22Rv1 (cell line): ENCODE measurements around the gene RPTOR.
"Not testable (repeated sequence)": the region's sequence is repeated elsewhere in the genome, so short reads cannot be mapped to it uniquely, and the experiment has no call there.

ENCODE experiments used
- H3K27ac ChIP-seq: fragments of 450-650 bp; 2 replicates; pipeline ENCODE4 v1.5.1; 2017
- CTCF ChIP-seq: fragments of 450-650 bp; IDR thresholded peaks from 2 replicates; pipeline ENCODE4 v1.5.1; 2017; ENCODE audit warnings: mild to moderate bottlenecking
- ZFX ChIP-seq: fragments of 450-650 bp; IDR thresholded peaks from 2 replicates; pipeline ENCODE4 v1.6.1; 2017; ENCODE audit warnings: antibody characterized with exemption, borderline replicate concordance

RPTOR gene

GRCh38 chr17:80793851-80794267 is 249.2 kb downstream of the RPTOR start:
- TF ChIP-seq CTCF, result no peak
- no peak for TF ChIP-seq ZFX
- H3K27ac ChIP-seq, result no peak overlapping the region

GRCh38 chr17:80794281-80795089 is 249.8 kb downstream of the RPTOR start:
- H3K27ac ChIP-seq, result no peak overlapping the region
- no peak for TF ChIP-seq ZFX
- TF ChIP-seq CTCF, result no peak

DNA sequence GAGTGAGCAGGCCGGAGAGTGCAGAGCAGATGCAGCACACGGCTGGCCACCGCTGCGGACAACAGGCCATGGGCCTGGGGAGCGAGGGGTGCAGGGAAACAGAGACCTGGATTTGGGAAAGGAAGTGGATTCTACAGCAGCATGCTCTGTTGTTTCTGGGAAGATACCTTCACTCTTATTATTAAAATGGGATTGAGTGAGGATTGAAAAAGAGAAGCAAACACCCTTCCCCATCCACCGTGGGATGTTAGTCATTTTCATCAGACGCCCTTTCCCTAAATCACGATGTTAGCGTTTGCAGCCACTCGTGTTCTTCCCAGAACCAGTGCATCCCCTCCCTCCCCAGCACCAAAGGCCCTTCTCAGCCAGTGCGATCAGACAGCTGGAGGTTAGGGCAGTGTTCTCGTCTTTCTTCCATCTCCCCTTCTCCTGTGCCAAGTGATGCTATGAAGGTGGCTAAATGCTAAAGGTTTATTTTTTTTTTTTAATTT is 250.5 kb downstream of the RPTOR start:
- no peak for TF ChIP-seq CTCF
- no peak for TF ChIP-seq ZFX
- H3K27ac ChIP-seq, result no peak overlapping the region

DNA sequence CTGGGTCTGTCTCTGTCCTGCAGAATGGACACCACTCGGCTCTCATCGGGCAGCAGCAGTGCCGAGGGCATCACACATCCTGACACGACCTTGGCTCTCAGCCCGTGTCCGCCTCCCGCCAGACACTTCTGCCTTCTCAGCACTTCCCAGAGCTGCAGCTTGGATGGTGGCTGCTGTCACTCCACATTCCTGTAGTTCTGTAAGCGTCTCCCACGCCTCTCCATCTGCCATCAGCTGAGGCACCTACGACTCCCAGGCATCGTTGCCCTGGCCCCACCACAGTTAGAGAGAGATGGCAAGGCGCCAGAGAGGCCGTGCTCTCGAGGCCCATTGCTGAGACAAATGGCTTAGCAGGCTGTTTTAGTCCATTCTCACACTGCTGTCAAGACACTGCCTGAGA is 251.1 kb downstream of the RPTOR start:
- no peak for TF ChIP-seq CTCF
- no peak for TF ChIP-seq ZFX
- H3K27ac ChIP-seq, result no peak overlapping the region

- H3K27ac ChIP-seq, result no peak overlapping the region
These were observed 251.8 kb downstream of the RPTOR start for GRCh38 chr17:80796430-80796861.

DNA sequence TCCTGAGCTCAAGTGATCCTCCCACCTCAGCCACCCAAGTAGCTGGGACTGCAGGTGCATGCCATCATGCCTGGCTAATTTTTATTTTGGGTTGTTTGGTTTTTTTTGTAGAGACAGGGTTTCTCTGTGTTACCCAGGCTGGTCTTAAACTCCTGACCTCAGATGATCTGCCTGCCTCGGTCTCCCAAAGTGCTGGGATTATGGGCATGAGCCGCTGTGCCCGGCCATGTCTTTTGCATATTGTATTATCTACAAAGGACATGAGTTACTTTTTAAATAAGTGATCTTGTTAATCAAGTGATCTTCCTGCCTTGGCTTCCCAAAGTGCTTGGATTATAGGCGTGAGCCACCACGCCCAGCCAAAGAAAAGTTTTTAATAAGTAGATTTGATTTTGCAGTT is 252.6 kb downstream of the RPTOR start:
- not testable (repeated sequence) for H3K27ac ChIP-seq

More at GRCh38 chr17:80796430-80796861, 251.8 kb downstream of the RPTOR start:
- no peak for TF ChIP-seq ZFX

DNA sequence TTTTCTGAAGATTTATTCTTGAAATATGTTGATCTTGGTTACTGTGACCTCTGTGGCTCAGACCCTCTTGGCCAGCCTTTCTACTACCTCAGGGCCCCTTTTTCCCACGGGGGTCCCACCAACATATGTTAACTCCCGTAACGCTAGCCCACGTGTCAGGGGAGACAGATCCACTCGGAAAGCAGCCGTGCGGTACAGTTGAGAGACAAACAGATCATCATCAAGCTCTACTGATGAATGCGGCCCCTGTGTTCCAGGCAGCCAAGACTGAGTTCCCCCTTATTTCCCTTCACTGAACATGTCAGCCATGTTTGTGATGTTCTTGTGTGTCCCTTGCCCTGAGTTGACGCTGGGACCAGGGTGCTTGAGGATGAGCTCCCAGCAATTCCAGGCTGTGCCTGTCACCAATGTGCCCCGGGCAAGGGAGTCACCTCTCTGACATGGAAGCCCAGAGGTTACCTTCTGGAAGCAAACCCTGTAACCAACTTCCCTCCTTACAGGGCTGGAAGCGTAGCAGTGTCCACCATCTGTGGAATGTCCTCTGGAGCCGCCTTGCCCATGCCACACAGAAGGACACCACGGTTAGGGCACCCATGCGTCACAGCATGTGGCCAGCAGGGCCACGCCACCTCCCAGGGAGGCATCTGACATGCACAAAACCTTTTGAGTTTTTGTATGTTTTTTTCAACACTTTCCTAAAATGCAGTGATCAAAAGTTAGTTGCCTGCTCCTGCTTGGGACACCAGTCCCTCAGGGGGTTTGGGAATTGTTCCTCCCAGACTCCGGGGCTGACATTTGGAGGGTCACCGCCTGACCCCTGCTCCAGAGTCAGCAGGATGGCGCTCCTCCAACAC is 253.3 kb downstream of the RPTOR start:
- TF ChIP-seq CTCF (no peak), ZFX (no peak)

More for the DNA sequence above, 253.3 kb downstream of the RPTOR start:
- no peak overlapping the region for H3K27ac ChIP-seq
